Stimulated activated CD4-positive, alpha-beta T cell treated with anti-CD3 and anti-CD28 coated beads, Interleukin-12 subunit alpha, Interleukin-12 subunit beta, amount 100 ng/mL, for 4 hours (primary cell): ENCODE measurements around the gene SCO1.

Experiments used
- DNase-seq: peaks from one replicate; pipeline ENCODE4 v3.0.0-alpha.2; 2020

Gene SCO1

DNA sequence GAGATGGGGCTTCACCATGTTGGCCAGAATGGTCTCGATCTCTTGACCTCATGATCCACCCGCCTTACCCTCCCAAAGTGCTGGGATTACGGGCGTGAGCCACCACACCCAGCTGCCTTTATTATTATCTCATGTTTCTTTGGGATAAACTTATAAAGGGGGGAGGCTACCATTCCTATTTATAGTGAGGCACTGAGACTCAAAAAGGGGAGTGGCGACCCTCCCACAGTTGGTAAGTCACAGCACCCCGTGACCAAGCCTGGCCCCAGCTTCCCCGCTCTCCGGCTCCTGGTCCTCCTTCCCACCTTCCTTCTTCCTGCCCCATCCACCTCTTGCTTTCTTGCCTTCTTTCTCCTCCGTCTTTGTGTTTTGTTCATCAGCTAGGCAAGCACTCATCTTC lies 45.4 kb downstream of the SCO1 start:
- no peak for DNase-seq

DNA sequence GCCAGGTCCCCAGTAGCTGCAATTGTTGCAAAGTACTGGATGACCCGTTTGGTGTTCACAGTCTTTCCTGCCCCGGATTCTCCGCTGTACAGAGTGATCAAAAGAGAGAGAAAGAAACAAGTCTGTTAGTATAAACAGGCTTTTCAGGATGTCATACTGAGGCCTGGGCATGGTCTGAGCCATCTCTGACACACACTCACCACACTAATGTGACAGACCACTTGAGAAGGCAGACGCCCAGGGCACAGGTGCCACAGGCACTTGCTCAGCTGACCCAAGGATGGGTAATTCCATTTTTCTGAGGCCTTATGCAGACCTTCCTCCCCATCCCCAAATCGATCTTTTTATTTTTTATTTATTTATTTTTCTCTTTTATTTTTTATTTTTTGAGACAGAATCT lies 47.7 kb downstream of the SCO1 start:
- no peak for DNase-seq

GRCh38 chr17:10648956-10649355 lies 48.4 kb downstream of the SCO1 start:
- DNase-seq: no peak

GRCh38 chr17:10648381-10648780 lies 49.0 kb downstream of the SCO1 start:
- DNase-seq: no peak

- DNase-seq: peak; percentile 73
Measured at GRCh38 chr17:10646392-10646990, 50.8 kb downstream of the SCO1 start.

GRCh38 chr17:10640475-10640874 lies 56.9 kb downstream of the SCO1 start:
- no peak for DNase-seq

- DNase-seq: no peak
Measured at GRCh38 chr17:10638151-10638550, 59.2 kb downstream of the SCO1 start.

GRCh38 chr17:10635290-10635689 lies 62.0 kb downstream of the SCO1 start:
- DNase-seq: no peak

DNA sequence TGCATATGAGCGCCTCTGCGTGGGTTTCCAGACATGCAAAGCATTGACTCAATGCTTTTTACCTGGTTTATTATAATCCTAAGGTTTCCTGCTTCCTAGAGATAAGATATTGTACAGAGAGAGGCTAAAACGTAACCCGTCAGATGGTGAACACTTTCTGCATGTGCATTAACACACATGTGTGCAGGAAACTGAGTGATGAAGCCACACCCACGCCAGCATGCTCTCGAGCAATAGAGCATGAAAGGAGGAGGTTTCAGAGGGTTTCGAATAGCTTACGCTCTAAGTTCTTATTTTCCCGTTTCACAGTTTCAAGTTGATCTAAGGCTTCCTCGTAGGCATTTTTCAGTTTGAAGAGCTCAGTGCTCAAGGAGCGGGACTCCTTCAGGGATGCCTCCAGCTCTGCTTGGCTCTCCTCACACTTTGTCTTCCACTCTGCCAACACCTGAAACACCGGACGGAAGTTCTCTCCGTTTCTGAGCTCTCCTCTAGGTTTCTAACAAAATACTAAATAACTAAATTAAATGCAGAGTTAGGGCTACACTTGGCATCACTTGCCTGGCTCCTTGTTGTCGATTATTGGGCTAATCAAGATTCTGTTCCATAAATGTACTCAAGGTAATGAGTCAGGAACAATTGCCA lies 63.5 kb downstream of the SCO1 start:
- no peak for DNase-seq

DNA sequence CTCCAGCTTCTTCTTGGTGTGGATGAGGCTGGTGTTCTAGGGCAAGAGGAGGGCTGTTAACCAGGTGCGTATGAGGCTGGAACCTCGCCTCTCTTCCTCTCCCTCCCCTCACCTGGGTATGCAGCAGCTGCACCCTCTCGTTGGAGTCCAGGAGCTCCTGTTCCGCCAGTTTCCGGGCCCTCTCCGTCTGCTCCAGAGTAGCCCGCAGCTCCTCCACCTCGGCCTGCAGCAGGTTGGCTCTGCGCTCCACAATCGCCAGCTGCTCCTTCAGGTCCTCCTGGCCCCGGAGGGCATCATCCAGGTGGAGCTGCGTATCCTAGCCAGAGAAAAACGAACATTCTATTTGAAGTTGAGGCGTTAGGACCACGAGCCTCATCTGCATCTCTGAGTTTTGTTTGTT lies 65.6 kb downstream of the SCO1 start:
- no peak for DNase-seq

GRCh38 chr17:10631048-10631700 lies 66.2 kb downstream of the SCO1 start:
- DNase-seq: peak; percentile 21

- no peak for DNase-seq
Measured at GRCh38 chr17:10629706-10630105, 67.6 kb downstream of the SCO1 start.

GRCh38 chr17:10628756-10629155 lies 68.6 kb downstream of the SCO1 start:
- DNase-seq: no peak

- no peak for DNase-seq
Measured at GRCh38 chr17:10626390-10626789, 70.9 kb downstream of the SCO1 start.

DNA sequence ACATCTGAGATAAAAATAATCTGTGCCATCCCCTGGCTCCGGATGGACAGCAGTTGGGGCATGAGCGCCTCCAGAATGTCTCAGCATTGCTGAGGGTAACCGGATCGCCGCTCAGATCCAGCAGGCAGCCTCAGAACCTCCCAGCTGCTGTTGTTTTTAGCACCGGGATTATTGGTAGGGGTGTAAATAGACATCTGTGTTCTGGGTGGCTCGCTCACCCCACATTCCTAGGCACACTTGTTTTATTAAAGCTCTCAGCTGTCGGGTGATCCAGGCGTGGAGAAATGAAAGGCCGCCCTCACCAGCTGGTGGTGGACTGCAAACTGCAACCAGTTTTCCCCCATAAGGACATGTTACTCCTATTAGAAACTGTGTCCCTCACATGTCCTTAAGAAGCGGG lies 72.4 kb downstream of the SCO1 start:
- DNase-seq: no peak

GRCh38 chr17:10623737-10624338 lies 73.5 kb downstream of the SCO1 start:
- DNase-seq: no peak

DNA sequence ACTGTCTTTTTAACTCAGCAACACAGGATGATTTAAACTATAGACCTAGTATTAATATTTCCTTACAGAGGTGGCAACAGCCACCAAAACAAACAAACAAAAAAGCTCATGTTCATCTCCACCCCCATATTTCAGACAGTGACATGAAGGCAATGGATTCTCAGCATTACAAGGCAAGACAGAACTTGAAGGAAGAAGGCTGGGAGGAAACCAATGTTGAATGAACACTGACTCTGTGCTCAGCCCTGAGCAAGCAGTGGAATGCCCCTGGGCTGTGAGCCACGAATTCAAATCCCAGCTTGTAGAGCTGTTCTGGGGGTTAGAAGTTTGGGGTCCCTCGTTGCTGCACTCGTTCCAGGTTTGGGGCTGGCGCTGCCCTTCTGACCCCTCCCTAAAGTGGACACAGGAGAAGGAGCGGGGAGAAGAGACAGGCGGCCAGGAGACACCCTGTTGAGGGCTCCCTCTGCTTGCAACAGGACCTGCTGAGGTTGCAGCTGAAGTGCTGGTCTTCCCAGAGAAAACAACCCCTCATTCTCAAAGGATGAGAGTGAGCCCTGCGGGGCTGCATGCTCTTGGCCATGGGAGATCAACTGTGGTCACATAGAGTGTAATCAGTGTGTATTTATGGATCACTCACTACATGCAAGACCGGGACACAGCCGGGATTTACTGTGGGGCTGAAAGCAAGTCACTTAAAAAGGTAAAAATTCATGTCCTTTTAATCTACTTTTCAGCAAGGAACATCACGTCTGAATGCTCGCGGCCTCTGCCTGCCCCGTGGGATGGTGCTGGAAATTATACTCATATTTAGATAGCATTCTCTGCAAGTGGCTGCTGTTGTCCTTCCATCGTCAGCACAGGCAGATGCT lies 74.5 kb downstream of the SCO1 start:
- no peak for DNase-seq
